Measurements from ENCODE around the gene ATP11A. TPM values are rescaled to one million over a fixed set of nuclear protein-coding genes. Genes with fewer than 3 reads are reported as not detected.
"Not testable (repeated sequence)": the region's sequence is repeated elsewhere in the genome, so short reads cannot be mapped to it uniquely, and the experiment has no call there.

Gene ATP11A
- total and polyA plus RNA-seq, 2 experiments from 2014 or later, result 28.7 to 30.8 TPM

DNA sequence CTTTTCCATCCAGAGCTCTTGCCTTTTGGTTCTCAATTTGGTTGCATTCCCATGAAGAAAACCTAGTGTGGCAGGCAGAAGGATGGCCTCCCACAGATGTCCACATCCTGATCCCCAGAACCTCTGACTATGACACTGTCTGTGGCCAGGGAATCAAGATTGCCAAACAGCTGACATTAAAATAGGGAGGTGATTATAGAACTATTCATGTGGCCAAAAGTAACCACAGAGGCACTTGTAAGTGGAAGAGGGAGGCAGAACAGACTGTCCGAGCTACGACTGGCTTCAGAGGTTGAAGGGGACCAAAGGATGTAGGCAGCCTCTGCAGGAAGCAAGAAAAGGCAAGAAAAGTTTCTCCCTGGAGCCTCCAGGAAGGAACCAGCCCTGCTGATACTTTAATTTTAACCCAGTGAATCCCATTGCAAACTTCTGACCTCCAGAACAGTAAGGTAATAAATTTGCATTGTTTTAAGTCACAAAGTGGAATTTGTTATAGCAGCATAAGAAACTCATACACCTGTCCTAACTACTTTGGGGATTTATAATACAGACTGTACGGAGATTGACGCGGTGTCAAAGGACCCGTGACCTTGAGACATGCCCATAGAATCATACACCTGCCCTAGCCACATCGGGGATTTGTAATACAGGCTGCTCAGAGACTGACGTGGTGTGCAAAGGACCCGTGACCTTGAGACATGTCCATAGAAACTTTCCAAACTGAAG, 106.5 kb downstream of the ATP11A start:
- Histone ChIP-seq H3K27ac (no peak overlapping the region), H3K4me2 (no peak overlapping the region), H3K27me3 (no peaks in the 10 kb centered on the region), H3K9me2 (replicated peaks; ENCODE audit: insufficient read depth) (no peaks in the 10 kb centered on the region), H3K79me2 (peaks cover 5% of the 10 kb centered on the region), H3K36me3 (replicated peaks; ENCODE audit: insufficient read depth, low read depth) (no peaks in the 10 kb centered on the region), H3K4me1 (ENCODE audit: insufficient read depth) (no peaks in the 10 kb centered on the region), H4K20me1 (ENCODE audit: insufficient read depth, poor library complexity, severe bottlenecking) (no peaks in the 10 kb centered on the region), H3K9me3 (ENCODE audit: low read depth) (no peaks in the 10 kb centered on the region), H3K4me3 (no peak overlapping the region), H2AFZ (no peak overlapping the region)
- TF ChIP-seq, protein P1, sequence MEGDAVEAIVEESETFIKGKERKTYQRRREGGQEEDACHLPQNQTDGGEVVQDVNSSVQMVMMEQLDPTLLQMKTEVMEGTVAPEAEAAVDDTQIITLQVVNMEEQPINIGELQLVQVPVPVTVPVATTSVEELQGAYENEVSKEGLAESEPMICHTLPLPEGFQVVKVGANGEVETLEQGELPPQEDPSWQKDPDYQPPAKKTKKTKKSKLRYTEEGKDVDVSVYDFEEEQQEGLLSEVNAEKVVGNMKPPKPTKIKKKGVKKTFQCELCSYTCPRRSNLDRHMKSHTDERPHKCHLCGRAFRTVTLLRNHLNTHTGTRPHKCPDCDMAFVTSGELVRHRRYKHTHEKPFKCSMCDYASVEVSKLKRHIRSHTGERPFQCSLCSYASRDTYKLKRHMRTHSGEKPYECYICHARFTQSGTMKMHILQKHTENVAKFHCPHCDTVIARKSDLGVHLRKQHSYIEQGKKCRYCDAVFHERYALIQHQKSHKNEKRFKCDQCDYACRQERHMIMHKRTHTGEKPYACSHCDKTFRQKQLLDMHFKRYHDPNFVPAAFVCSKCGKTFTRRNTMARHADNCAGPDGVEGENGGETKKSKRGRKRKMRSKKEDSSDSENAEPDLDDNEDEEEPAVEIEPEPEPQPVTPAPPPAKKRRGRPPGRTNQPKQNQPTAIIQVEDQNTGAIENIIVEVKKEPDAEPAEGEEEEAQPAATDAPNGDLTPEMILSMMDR (IDR thresholded peaks at IDR 0.05; ENCODE audit: poor library complexity), result no peak
- TF ChIP-seq EZH2 (IDR thresholded peaks at IDR 0.05; ENCODE audit: borderline replicate concordance), result no peak
- WGBS (ENCODE audit: low lambda C conversion rate, missing lambda C conversion rate), result 94% methylated on average over 9 of the region's 9 CpGs
- no peak for DNase-seq (ENCODE audit: low spot score)

GRCh38 chr13:112799394-112799793, 109.6 kb downstream of the ATP11A start:
- DNase-seq (ENCODE audit: low spot score), result no peak
- H3K36me3 ChIP-seq (replicated peaks; ENCODE audit: insufficient read depth, low read depth), result no peaks in the 10 kb centered on the region
- H4K20me1 ChIP-seq (ENCODE audit: insufficient read depth, poor library complexity, severe bottlenecking), result no peaks in the 10 kb centered on the region

DNA sequence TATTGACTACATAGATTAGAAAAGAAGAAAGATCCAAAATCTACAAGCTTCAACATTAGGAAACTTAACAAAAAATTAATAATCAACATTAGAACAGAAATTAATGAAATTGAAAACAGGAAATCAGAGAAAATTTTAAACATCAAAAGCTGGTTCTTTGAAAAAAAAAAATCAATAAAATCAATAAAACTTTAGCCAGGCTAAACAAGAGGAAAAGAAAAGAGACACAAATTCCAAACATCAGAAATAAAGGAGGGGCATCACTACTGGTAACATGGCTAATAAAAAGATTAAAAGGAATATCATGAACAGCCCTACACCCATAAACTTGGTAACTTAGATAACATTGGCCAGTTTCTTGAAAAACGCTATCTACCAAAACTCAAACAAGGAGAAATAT, 110.2 kb downstream of the ATP11A start:
- TF ChIP-seq EZH2 (IDR thresholded peaks at IDR 0.05; ENCODE audit: borderline replicate concordance) (no peak), EZH2phosphoT487 (IDR thresholded peaks at IDR 0.05; ENCODE audit: low read depth, severe bottlenecking, unreplicated experiment) (no peak)
- TF ChIP-seq, protein P1 (IDR thresholded peaks at IDR 0.05; ENCODE audit: poor library complexity), result no peak
- 94% methylated on average over 1 of the region's 1 CpG for WGBS (ENCODE audit: low lambda C conversion rate, missing lambda C conversion rate)

More at GRCh38 chr13:112799394-112799793, 109.6 kb downstream of the ATP11A start:
- peaks cover 3% of the 10 kb centered on the region for H3K79me2 ChIP-seq
- H2AFZ ChIP-seq, result no peak overlapping the region
- TF ChIP-seq EZH2phosphoT487 (IDR thresholded peaks at IDR 0.05; ENCODE audit: low read depth, severe bottlenecking, unreplicated experiment), result no peak
- no peaks in the 10 kb centered on the region for H3K27me3 ChIP-seq
- no peak overlapping the region for H3K4me2 ChIP-seq
- H3K9me3 ChIP-seq (ENCODE audit: low read depth), result no peaks in the 10 kb centered on the region
- WGBS (ENCODE audit: low lambda C conversion rate, missing lambda C conversion rate), result 100% methylated on average over 1 of the region's 1 CpG
- H3K4me3 ChIP-seq, result no peak overlapping the region
- H3K9me2 ChIP-seq (replicated peaks; ENCODE audit: insufficient read depth), result no peaks in the 10 kb centered on the region
- H3K4me1 ChIP-seq (ENCODE audit: insufficient read depth), result no peaks in the 10 kb centered on the region
- no peak overlapping the region for H3K27ac ChIP-seq

DNA sequence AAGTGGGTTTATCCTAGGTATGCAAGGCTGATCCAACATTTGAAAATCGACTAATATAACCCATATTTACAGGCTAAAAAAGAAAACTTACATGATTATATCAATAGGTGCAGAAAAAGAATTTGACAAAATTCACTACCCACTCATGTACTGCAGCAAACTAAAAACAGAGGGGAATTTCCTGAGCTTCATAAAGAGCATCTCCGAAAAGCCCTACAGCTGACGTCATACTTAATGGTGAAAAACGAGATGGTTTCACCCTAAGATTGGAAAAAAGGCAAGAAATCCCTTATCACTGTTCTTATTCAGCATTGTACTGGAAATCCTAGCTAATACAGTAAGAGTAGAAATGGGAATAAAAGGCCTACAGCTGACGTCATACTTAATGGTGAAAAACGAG, 111.0 kb downstream of the ATP11A start:
- DNase-seq (ENCODE audit: low spot score); H3K4me3 ChIP-seq; H3K79me2 ChIP-seq; H3K4me2 ChIP-seq; H3K36me3 ChIP-seq (replicated peaks; ENCODE audit: insufficient read depth, low read depth); H2AFZ ChIP-seq; H3K27me3 ChIP-seq; H3K9me2 ChIP-seq (replicated peaks; ENCODE audit: insufficient read depth); H3K9me3 ChIP-seq (ENCODE audit: low read depth); H3K27ac ChIP-seq; H3K4me1 ChIP-seq (ENCODE audit: insufficient read depth); H4K20me1 ChIP-seq (ENCODE audit: insufficient read depth, poor library complexity, severe bottlenecking): not testable (repeated sequence)
- WGBS (ENCODE audit: low lambda C conversion rate, missing lambda C conversion rate), result 95% methylated on average over 4 of the region's 6 CpGs

More for the DNA sequence above, 110.2 kb downstream of the ATP11A start:
- peaks cover 3% of the 10 kb centered on the region for H3K79me2 ChIP-seq
- DNase-seq (ENCODE audit: low spot score), result no peak
- H4K20me1 ChIP-seq (ENCODE audit: insufficient read depth, poor library complexity, severe bottlenecking), result no peaks in the 10 kb centered on the region
- H3K4me2 ChIP-seq, result no peak overlapping the region
- no peak overlapping the region for H2AFZ ChIP-seq
- H3K36me3 ChIP-seq (replicated peaks; ENCODE audit: insufficient read depth, low read depth), result no peaks in the 10 kb centered on the region
- no peaks in the 10 kb centered on the region for H3K27me3 ChIP-seq
- no peaks in the 10 kb centered on the region for H3K9me3 ChIP-seq (ENCODE audit: low read depth)
- no peak overlapping the region for H3K4me3 ChIP-seq
- H3K9me2 ChIP-seq (replicated peaks; ENCODE audit: insufficient read depth), result no peaks in the 10 kb centered on the region
- peaks cover 3% of the 10 kb centered on the region for H3K4me1 ChIP-seq (ENCODE audit: insufficient read depth)
- H3K27ac ChIP-seq, result no peak overlapping the region
